ENCODE measurements around the gene LRRC2. TPM values are rescaled to one million over a fixed set of nuclear protein-coding genes. Genes with fewer than 3 reads are reported as not detected.
A peak's percentile ranks its signal among the peaks of the same experiment; 100 is the strongest.

Gene LRRC2
- total and polyA plus RNA-seq, 9 of the 15 experiments (the other 6 are each of a cell fraction or from before 2014, with no cell fraction given): 0.01 to 0.04 (median 0.03) TPM; not detected in 5

GRCh38 chr3:46549408-46549904 lies 16.6 kb downstream of the LRRC2 start (continued):
- TF ChIP-seq TEAD2 (tag; IDR thresholded peaks at IDR 0.05) (peak; percentile 64; the same call in 1 of the 2 replicates), ZNF644 (tag; IDR thresholded peaks at IDR 0.05; ENCODE audit: low read depth) (0 out of 2 replicates have a peak, but pooled peaks have one; percentile 78), NCOA6 (IDR thresholded peaks at IDR 0.05) (no peak), HDAC1 (IDR thresholded peaks at IDR 0.05) (peak in 1 of 2 experiments; percentile 86; a peak in 3 of 4 replicates), BCL6 (CRISPR knock-in tag; IDR thresholded peaks at IDR 0.05) (no peak), CREM (IDR thresholded peaks at IDR 0.05; ENCODE audit: low read depth) (peak; percentile 64), ATF1 (CRISPR knock-in tag; IDR thresholded peaks at IDR 0.05) (no peak), ATF1 (tag; IDR thresholded peaks at IDR 0.05) (peak; percentile 64), EP300 (IDR thresholded peaks at IDR 0.05; ENCODE audit: low read length) (peak; percentile 97), TBL1XR1 (IDR thresholded peaks at IDR 0.05; ENCODE audit: low read length in 2 of 2) (peak in 1 of 2 experiments; percentile 67; a peak in 2 of 4 replicates), MYC (IDR thresholded peaks at IDR 0.05; ENCODE audit: low read depth, low read length) (peak; percentile 92), MYC (CRISPR knock-in tag; IDR thresholded peaks at IDR 0.05; ENCODE audit: borderline replicate concordance, low read depth) (peak; percentile 54; the same call in 1 of the 2 replicates), NBN (IDR thresholded peaks at IDR 0.05; ENCODE audit: low read depth) (peak; percentile 95), CHD4 (IDR thresholded peaks at IDR 0.05; ENCODE audit: insufficient read depth, insufficient replicate concordance, low read depth, low read length, poor library complexity, severe bottlenecking) (peak; percentile 33), NCOR1 (IDR thresholded peaks at IDR 0.05) (peak; percentile 94), SIN3A (IDR thresholded peaks at IDR 0.05; ENCODE audit: borderline replicate concordance in 2 of 2, control insufficient read depth in 1 of 2, low read depth in 2 of 2, low read length in 2 of 2) (no peak), STAG1 (CRISPR knock-in tag; IDR thresholded peaks at IDR 0.05; ENCODE audit: borderline replicate concordance) (no peak), ZNF766 (CRISPR knock-in tag; conservative IDR thresholded peaks at IDR 0.05) (peak; percentile 72), MAZ (CRISPR knock-in tag; conservative IDR thresholded peaks at IDR 0.05 in 1 of 2, IDR thresholded peaks at IDR 0.05 in 1 of 2) (peak in 1 of 2 experiments; percentile 82; a peak in 3 of 4 replicates), GATA2 (CRISPR knock-in tag; IDR thresholded peaks at IDR 0.05) (peak; percentile 96), NFIC (IDR thresholded peaks at IDR 0.05) (peak; percentile 85), SMARCA4 (IDR thresholded peaks at IDR 0.05) (peak; percentile 98)
- TF ChIP-seq, protein P1, sequence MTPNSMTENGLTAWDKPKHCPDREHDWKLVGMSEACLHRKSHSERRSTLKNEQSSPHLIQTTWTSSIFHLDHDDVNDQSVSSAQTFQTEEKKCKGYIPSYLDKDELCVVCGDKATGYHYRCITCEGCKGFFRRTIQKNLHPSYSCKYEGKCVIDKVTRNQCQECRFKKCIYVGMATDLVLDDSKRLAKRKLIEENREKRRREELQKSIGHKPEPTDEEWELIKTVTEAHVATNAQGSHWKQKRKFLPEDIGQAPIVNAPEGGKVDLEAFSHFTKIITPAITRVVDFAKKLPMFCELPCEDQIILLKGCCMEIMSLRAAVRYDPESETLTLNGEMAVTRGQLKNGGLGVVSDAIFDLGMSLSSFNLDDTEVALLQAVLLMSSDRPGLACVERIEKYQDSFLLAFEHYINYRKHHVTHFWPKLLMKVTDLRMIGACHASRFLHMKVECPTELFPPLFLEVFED (CRISPR knock-in tag; conservative IDR thresholded peaks at IDR 0.05): no peak
- TF ChIP-seq, protein P2, sequence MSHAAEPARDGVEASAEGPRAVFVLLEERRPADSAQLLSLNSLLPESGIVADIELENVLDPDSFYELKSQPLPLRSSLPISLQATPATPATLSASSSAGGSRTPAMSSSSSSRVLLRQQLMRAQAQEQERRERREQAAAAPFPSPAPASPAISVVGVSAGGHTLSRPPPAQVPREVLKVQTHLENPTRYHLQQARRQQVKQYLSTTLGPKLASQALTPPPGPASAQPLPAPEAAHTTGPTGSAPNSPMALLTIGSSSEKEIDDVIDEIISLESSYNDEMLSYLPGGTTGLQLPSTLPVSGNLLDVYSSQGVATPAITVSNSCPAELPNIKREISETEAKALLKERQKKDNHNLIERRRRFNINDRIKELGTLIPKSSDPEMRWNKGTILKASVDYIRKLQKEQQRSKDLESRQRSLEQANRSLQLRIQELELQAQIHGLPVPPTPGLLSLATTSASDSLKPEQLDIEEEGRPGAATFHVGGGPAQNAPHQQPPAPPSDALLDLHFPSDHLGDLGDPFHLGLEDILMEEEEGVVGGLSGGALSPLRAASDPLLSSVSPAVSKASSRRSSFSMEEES (CRISPR knock-in tag; IDR thresholded peaks at IDR 0.05): no peak
